Measurements from ENCODE around the gene LMO7.
"Not testable (repeated sequence)": the region's sequence is repeated elsewhere in the genome, so short reads cannot be mapped to it uniquely, and the experiment has no call there.

Gene LMO7

DNA sequence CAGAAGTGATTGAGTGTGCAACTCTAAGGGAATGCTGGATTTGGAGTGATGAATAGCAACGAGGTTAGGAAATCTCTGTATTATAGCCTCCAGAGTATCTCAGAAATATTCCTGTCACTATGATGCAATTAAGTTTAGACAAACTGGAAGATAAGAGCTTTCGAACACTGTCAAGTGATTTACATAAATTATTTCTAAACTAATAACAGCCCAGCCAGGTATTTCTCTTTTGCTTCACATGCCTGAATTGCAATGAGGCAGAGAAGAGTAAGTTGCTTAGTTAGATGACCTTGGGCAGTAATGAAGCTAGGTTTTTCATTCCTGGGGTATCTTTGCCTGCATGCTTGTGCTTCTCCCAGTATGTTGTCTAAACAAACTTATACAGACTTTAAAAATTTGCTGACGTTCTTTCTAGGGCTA is 134.5 kb downstream of the LMO7 start:
- no peak for DNase-seq (ENCODE audit: low spot score)
- no peak for FAIRE-seq

DNA sequence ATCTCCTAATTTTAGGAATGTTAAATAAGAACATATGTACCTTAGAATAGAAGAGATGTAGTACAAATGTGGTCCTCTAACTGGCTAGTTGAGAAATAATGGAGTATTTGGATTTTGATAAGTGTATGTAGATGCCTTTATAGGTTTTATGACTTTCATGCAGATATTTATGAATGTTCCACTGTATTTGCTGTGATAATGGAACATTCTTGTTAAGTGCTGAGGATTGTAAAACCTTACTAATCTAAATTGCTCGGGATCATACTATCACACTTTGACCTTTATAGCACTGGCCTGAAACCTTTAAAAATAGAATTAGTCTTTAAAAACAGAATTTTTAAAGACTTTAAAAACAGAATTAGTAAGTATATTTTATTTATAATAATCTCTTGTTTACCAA is 135.1 kb downstream of the LMO7 start:
- DNase-seq (ENCODE audit: low spot score) = no peak
- peak; percentile 32 for FAIRE-seq

DNA sequence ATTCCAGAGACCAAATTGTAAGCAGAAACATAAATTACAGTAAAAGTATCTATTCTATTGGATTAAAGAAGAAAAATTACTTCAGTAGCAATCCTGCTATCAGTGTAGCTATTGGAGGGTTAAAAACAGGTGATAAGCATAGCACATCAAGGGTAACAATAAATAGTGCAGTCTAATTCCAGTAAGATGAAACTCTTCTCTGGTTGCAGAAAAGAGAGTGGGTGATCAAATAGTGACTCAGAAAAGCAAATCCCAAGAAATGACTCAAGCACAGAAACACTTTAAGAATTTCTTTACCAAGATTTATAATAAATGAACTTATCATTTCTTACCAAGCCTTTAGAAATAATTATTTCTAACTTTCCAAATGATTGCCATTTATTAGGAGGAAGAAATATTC is 135.7 kb downstream of the LMO7 start:
- DNase-seq (ENCODE audit: low spot score) (peak; percentile 80), FAIRE-seq (peak; percentile 94)

DNA sequence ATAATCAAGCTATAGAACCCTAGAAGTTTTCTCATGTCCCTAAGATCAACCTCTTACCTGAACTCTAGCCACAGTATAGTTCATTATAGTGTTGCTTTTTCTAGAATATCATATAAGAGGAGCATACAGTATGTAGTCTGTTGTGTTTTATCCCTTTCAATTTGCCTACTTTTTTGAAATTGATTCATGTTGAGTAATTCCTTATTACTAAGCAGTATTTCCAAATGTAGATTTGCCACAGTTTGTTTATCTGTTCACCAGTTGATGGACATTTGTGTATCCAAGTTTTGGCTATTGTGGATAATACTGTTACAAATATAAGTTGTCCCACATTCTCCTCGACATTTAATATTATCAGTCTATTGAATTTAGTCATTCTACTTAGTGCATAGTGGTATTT is 138.0 kb downstream of the LMO7 start:
- FAIRE-seq (no peak), DNase-seq (ENCODE audit: low spot score) (no peak)

DNA sequence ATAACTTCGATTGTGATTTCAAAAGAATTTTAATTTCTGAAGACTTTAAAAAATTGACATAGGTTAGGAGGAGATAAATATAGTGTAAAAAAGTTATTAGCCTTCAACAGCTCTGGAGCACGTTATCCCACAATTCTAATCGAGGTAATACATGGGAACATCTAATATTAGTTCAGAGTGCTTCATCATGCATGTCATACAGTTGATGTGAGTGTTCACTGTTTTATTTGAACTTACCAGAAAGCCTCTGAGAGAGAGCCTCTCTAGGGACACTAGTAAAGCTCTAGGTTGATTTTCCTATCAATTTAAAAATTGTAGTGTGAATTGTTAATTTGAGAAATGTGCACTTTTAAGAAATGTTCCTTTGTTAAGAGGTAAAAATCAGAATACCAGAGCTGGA is 140.4 kb downstream of the LMO7 start:
- no peak for FAIRE-seq
- DNase-seq (ENCODE audit: low spot score) = no peak

DNA sequence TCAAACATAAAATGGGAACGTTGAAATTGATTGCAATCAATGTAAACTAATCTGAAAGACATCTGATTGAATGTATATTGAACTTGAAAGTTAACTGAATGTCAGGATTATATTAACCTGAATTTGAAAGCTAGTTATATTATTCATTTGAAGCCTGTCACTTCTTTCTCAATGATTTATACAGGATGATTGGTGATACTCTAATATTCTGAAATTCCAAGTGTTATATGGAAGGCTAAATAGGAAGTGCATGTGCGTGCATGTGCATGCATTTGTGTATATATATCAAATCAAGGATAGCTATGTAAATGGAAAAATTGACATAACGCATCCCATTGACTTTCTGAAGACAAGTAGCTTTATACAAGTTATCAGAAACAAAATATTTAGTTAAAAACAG is 143.3 kb downstream of the LMO7 start:
- FAIRE-seq (no peak), DNase-seq (ENCODE audit: low spot score) (no peak)

DNA sequence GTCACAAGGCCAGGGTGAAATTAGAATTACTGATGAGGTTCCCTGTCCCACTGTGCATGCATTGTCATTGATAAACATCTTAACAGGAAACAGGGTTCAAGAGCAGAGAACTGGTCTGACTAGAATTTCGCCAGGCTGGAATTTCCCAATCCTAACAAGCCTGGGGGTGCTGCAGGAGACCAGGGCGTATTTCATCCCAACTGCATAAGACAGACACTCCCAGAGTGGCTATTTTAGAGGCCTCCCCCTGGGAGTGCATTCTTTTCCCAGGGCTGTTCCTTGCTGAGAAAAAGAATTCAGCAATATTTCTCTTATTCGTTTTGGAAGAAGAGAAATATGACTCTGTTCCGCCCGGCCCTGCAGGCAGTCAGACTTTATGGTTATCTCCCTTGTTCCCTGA is 144.0 kb downstream of the LMO7 start:
- DNase-seq (ENCODE audit: low spot score); FAIRE-seq: not testable (repeated sequence)

DNA sequence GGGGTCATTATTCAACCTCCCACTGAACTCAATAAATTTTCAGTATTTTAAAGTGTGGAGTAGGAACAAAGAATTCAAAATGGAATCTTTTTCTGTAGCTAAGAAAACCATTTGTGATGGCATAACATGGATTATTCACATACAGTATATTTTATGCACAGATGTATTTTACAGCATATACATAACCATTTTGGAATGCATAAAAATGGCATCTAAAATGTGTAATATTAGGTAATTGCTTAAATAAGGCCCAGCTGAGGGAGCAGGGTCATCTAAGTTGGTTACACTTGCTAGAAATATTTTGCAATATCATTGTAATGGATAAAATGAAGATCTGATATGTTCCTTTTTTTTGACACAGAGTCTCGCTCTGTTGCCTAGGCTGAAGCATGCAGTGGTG is 146.9 kb downstream of the LMO7 start:
- FAIRE-seq (no peak), DNase-seq (ENCODE audit: low spot score) (no peak)

DNA sequence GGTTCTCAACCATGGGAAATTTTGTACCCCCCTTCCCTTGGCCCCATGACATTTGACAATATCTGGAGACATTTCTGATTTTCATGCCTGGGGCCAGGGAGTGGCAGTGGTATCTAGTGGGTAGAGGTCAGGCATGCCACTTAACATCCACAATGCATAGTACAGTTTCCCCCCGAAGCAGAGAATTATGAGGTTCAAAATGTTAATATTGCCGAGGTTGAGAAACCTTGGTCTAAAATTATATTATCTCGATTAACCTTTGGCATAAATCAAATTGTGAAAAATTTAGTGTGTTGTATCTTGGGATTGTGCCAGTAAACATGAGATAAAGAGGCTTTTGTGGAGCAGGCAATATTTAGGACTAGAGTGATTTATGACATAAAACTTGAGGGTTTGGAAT is 147.9 kb downstream of the LMO7 start:
- DNase-seq (ENCODE audit: low spot score) (no peak), FAIRE-seq (no peak)

DNA sequence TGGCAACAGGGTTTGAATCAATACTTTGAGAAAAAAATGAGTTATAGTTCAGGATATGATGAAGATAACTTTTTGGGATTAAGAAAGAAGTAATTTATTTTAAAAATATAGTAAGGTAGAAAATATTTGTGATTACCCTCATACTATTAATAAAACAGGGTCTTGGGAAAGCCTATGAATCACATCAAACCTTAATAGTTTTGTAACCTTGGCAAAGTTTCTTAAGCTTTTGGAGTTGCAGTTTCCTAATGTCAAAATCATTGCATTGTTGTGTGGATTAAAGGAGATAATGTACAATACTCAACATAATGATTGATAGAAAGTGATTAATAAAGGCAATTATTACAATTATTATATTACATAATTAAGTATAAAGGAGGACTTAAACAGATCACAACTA is 149.0 kb downstream of the LMO7 start:
- FAIRE-seq = no peak

DNA sequence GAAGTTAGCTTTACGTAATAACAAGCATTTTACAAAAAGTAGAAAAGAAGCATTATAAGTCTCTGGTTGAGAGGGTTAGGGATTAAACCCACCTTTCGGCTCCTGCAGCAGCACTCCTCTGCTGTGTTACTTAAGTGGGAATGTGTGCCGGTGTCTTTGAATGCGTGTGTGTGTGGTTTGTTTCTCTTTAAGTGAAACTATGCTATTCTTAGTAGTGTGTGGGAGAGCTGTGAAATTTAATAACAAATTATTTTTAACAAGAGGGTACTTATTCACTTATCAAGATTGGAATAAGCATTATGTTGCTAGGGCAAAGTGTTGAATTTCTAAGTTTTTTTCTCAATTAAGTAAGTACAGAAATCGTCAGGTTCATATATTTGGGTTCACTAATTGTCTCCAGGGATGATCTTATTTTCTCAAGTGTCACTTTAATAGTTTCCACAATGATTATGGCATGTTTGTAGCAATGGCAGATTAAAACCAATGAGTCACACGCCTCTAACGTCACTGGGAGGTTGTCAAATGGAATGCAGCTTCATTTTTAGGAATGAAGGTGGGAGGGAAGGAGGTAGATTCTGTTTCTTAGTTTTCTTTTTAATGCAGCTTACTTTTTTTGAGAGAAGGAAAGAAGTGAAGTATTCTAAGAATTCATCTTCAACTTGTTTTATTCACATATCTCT is 151.3 kb downstream of the LMO7 start:
- no peak for DNase-seq (ENCODE audit: low spot score)
- FAIRE-seq = no peak

More for the DNA sequence above, 149.0 kb downstream of the LMO7 start:
- no peak for DNase-seq (ENCODE audit: low spot score)

DNA sequence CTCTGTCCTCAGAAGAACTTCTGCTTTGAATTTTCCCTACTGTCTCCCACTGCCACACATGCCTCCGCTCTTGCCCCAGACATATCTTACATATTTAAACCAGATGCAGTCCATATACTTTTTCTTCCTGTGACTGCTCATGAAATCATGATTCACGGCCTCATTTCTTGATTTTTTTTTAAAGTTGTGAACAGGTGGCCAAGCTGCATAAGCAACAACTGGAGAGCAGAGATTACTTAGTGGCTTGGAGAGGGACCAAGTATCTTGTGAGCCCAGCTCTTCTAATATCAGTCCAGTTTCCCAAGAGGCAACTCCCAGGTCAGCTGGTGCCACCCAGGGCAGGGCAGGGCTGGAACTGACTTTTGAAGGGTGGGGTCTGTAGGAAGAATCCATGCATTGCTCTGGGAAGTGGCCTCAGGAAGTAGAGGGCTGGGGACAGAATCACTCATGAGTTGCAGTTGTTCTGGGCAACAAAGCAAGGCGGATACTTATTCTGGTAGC is 152.4 kb downstream of the LMO7 start:
- DNase-seq (ENCODE audit: low spot score) (no peak), FAIRE-seq (no peak)

DNA sequence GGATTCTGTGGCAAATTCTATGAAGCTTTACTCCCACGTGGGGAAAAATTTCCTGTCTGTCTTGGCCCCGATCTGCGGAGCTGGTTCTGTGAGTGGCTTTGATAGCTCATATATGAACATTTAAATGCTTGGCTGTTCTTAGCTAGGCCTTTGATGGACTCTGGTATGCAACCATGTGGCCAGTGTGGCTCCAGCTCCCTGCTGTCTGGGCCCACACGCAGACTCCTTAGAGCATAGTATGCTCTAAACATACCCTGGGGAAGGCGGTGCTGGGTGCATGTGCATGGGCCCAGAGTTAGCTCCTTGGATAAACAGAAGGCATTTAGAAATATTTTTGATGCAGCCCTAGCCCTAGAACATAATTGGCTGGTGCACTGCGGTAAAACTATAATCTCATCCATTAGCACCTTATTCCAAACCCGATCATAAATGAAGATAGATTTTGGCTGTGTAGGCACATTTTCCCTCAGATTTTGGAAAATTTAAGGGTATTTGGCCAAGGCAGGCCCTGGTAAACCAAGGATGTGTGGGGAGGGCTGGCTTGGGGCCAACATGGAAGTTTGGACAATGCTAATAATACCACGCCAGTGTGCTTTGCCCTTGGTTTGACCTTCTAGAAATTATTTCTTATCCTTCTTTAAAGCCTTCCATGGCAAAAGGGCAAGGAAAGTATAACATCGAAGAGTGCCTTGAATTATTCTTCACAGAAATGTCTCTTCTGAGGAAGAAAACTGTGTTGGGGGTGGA is 153.5 kb downstream of the LMO7 start:
- FAIRE-seq (no peak), DNase-seq (ENCODE audit: low spot score) (no peak)

DNA sequence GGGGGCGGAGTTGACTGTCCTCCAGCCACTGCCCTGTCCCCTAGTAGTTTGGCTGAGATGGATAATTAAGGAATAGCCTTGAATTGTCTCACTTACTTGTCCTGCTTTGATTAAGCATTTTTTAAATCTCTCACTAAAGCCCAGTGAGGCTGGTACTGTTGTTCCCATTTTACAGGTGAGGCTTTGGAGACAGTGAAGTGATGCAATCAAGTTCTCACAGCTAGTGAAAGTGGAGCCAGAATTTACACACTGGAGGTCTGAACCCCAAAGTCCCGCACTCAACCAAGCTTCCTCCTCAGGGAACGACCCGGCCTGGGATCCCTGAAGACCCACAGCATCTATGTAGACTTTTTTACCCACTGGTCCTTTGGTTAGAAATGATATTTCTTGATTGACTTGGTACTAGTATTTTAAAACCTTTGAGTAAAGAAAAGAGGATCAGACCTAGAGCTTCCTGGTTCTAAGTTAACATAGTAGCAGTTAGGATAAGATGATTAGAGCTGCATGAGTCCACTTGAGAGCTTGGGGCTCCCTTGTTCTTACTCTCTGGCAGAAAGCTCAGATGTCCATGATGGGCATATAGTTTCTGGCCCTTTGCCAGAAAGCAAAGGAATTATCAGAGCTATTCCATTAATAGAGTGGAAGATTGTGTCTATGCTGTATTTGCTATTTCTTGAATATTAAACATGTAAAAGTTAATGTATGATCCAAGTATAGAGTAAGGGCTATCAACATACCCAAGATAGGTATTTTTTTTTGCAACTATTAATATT is 154.3 kb downstream of the LMO7 start:
- FAIRE-seq (no peak), DNase-seq (ENCODE audit: low spot score) (no peak)

DNA sequence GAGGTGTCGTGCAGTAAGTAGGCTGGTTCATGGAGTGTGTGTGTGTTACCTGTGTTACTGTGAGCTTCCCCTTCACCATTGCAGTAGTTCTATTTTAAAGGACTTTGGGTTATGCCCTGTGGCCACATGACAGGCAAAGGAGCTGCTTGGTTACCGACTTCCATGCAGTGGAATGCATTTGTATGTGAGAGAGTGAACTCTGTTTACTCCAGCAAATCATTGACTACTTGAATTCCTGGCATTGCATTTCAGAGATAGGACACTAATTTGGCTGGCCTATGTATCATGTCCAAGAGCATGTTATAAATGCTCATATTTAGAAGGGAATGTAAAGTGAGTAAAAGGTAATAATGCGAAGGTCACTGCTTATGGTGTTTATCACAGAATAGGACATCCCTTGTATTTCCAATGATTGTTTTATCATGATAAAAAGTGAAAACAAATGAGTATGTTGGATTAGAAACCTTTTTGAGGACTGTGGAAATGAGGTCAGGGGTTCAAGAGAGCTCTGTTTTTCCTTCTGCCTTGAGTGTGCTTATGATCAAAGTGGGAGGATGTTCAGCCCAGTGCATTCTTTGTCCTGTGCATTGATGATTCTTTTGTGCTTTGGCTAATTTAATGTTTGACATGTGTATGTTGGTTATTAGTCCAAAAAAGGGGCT is 156.5 kb downstream of the LMO7 start:
- peak; percentile 49 for DNase-seq (ENCODE audit: low spot score)
- FAIRE-seq = no peak

DNA sequence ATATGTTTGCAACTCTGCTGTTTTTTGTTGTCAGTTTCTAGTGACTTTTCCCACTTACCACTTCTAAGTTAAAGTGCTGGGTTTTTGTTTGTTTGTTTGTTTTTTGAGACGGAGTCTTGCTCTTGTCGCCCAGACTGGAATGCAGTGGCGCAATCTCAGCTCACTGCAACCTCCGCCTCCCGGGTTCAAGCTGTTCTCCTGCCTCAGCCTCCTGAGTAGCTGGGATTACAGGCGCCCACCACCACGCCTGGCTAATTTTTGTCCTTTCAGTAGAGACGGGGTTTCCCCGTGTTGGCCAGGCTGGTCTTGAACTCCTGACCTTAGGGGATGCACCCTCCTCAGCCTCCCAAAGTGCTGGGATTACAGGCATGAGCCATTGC is 157.0 kb downstream of the LMO7 start:
- not testable (repeated sequence) for DNase-seq (ENCODE audit: low spot score); FAIRE-seq

DNA sequence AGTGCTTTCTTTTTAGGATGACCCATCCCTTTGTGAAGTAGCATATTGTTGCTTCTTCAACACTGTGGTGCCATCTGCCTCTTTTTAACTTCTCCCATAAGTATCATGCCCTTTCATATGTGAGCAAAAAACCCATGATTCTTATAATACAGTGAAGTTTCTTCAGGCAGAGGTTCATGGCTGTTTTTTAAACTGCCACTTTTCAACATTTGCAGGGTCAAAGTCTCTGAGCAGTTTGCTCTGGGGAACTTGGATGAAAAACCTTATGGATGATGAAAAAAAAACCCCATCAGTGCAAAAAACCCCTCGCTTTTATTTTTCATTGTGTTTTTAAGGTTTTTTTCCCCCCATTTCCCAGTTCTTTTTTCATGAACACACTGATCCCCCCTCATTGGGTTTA is 158.5 kb downstream of the LMO7 start:
- FAIRE-seq (no peak), DNase-seq (ENCODE audit: low spot score) (no peak)

DNA sequence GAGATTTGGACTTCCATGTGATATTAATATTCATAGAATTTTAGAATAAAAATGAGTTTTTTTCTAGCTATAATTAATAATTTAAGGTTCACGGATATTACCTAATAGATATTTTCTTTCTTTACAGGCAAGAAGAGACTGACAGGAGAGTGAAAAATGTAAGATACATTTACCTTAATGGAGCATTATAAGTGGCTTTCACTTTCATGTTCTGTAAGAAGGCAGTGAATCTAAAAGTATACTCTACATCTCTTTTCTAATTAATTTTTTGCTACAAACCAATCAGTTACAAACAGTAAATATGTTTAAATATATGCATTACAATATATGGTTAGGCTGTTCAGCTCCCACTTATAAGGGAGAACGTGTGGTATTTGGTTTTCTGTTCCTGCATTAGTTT is 159.1 kb downstream of the LMO7 start:
- DNase-seq (ENCODE audit: low spot score) = no peak
- FAIRE-seq = no peak

DNA sequence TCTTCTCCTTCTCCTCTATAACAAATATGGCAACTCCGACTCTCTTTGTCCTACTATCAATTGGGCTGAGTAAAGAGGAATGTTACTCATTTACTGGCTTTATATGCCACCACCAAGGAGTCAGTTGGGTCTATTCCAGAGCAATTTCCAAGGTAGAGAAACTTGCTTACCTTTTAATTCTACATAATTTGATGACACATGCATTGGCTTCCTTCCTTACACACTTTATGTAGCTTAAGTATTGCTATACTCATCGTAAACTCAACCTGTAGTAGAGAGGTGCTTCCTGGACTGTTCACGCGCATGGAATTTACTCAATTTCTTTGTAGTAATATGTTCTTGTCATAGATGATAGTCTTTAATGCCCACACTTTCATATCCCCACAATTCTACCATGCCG is 160.7 kb downstream of the LMO7 start:
- no peak for FAIRE-seq
- no peak for DNase-seq (ENCODE audit: low spot score)

DNA sequence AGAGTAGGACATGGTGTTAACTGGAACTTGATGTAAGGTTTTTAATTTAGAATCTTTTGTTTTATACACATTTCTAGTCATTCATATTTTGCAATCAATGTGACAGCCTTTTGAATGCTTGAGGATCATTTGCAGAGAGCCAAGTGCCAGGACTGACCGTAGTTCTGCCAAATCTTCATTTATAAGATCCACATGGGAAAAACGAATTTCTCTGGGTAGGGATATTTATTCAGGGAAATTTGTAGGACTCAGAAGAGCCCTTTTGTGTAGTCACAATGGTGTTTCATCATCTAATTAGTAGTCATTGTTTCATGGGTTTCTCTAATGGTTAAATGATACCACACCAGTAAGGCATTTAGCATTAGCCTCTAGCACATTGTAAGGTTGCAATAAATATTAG is 161.1 kb downstream of the LMO7 start:
- FAIRE-seq = no peak
- no peak for DNase-seq (ENCODE audit: low spot score)

DNA sequence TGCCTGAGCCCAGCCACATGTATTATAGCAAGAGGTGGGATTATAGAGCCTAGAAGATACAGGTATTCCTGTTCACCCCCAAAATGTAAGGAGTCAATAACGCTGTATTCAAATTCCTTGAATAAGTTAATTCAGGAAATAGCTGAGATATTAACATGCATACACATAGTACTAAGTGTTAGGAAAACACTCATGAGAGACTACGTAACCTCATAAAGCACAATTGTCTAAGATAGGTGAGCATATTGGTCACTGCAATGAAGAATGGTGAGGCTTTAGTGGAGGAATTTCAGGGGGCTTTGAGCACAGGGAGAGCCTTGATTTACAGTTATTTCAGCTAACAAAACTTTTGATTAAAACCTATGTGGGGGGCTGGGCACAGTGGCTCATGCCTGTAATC is 161.6 kb downstream of the LMO7 start:
- no peak for FAIRE-seq

More for the DNA sequence above, 161.6 kb downstream of the LMO7 start:
- no peak for DNase-seq (ENCODE audit: low spot score)
